ENCODE results near the gene SV2B. TPM values are rescaled to one million over a fixed set of nuclear protein-coding genes. Genes with fewer than 3 reads are reported as not detected.

The SV2B gene
- total RNA-seq, 4 donors from 2014 or later = 1.4 to 6.4 (median 2.2) TPM

- TF ChIP-seq, protein P1, sequence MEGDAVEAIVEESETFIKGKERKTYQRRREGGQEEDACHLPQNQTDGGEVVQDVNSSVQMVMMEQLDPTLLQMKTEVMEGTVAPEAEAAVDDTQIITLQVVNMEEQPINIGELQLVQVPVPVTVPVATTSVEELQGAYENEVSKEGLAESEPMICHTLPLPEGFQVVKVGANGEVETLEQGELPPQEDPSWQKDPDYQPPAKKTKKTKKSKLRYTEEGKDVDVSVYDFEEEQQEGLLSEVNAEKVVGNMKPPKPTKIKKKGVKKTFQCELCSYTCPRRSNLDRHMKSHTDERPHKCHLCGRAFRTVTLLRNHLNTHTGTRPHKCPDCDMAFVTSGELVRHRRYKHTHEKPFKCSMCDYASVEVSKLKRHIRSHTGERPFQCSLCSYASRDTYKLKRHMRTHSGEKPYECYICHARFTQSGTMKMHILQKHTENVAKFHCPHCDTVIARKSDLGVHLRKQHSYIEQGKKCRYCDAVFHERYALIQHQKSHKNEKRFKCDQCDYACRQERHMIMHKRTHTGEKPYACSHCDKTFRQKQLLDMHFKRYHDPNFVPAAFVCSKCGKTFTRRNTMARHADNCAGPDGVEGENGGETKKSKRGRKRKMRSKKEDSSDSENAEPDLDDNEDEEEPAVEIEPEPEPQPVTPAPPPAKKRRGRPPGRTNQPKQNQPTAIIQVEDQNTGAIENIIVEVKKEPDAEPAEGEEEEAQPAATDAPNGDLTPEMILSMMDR (IDR thresholded peaks at IDR 0.05; ENCODE audit: low read depth) = no peak
These were observed 170.7 kb downstream of the SV2B start for GRCh38 chr15:91270747-91271146.

DNA sequence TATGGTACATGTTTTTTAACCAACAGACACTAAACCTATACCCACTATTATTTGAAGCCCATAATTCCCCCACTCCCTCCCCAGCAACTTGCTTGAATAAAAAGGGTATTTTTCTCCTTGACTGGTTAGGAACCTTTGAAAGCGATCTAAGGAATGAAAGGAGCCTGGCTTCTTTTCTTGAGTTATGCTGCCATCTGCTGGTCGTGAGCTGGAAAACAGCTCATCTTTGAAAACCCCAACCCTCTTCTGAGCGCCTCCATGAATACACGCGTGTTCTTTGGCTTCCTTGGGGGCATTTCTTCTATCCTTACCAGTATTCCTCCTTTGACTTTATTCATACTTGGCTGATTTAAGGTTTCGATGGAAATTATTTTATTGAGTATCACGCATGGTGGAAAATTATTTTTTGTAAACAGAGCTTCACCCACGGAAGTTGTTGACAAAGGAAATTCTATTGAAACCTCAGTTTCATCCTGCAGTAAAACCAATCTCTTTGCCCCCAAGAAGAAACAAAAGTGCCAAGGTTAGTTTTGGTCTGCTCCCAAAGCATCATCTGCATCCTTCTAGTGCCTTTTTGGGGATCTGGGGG is 171.6 kb downstream of the SV2B start:
- TF ChIP-seq, protein P1 (IDR thresholded peaks at IDR 0.05; ENCODE audit: low read depth) = no peak

GRCh38 chr15:91275844-91276243 is 175.8 kb downstream of the SV2B start:
- TF ChIP-seq, protein P1 (IDR thresholded peaks at IDR 0.05; ENCODE audit: low read depth) = no peak

DNA sequence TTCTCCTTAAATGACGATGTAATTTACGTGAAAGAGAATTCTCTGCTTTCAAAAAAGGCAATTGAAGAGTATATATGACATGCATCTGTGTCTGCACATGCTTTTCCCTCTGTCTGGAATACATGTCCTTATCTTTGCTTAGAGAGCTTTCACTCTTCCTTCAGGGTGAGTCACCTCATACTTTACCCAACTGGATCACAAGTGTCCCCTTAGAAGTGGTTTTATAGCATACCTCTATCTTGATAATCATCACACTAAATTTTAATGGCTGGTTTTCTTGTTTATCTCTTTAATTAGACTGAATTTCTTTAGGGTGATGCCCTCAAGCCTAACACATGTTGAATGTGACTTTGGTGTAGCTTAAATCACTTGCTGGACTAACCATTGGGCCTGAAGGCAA is 178.9 kb downstream of the SV2B start:
- TF ChIP-seq, protein P1 (IDR thresholded peaks at IDR 0.05; ENCODE audit: low read depth) = no peak

- TF ChIP-seq, protein P1 (IDR thresholded peaks at IDR 0.05; ENCODE audit: low read depth) = no peak
These were observed 179.4 kb downstream of the SV2B start for GRCh38 chr15:91279486-91279885.

GRCh38 chr15:91281947-91282346 is 181.9 kb downstream of the SV2B start:
- TF ChIP-seq, protein P1 (IDR thresholded peaks at IDR 0.05; ENCODE audit: low read depth) = no peak

DNA sequence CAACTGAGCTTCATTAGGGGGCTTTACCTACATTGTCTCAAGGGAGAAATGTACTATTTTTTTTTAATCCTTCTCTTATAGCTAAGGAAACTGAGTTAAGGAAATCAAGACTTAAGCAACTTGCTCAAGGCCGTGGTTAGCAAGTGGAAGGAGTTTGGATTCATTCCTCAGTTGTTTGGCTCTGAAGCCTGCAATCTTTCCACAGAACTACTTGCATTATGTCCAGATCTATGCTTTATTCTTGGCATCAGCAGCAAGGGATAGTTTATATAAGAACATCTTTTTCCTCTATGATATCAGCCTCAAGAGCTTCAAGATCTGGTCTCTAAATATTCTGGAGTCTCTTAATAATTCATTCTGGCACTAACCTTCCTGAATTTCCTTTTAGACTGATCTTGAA is 182.4 kb downstream of the SV2B start:
- TF ChIP-seq, protein P1 (IDR thresholded peaks at IDR 0.05; ENCODE audit: low read depth) = no peak

Measured in subcutaneous adipose tissue (tissue), 4 donors.